ENCODE measurements around the gene CCDC32.
A peak's percentile ranks its signal among the peaks of the same experiment; 100 is the strongest.
"Not testable (repeated sequence)": the region's sequence is repeated elsewhere in the genome, so short reads cannot be mapped to it uniquely, and the experiment has no call there.

The CCDC32 gene

GRCh38 chr15:40582726-40583246 is 17.9 kb upstream of the CCDC32 start:
- H3K27me3 ChIP-seq (replicated peaks) = no peaks in the 10 kb centered on the region
- DNase-seq = no peak
- H3K36me3 ChIP-seq (replicated peaks) = no peaks in the 10 kb centered on the region
- in situ Hi-C loops (cut with HindIII; ENCODE audit: low pct_ligation_motif_present, low sequenced_read_pairs) = no loop called here
- no peak overlapping the region for H3K27ac ChIP-seq
- no peak overlapping the region for H3K4me3 ChIP-seq (ENCODE audit: low read depth, low read length)
- TF ChIP-seq CTCF (IDR thresholded peaks at IDR 0.05; ENCODE audit: low read depth, low read length, missing control alignments) = no peak

- H3K27ac ChIP-seq; DNase-seq; H3K27me3 ChIP-seq (replicated peaks); H3K36me3 ChIP-seq (replicated peaks); H3K4me3 ChIP-seq (ENCODE audit: low read depth, low read length); in situ Hi-C loops (cut with HindIII; ENCODE audit: low pct_ligation_motif_present, low sequenced_read_pairs): not testable (repeated sequence)
Observed at GRCh38 chr15:40581796-40582195, 17.0 kb upstream of the CCDC32 start.

- Histone ChIP-seq H3K4me3 (ENCODE audit: low read depth, low read length) (no peak overlapping the region), H3K27ac (no peak overlapping the region), H3K27me3 (replicated peaks) (no peaks in the 10 kb centered on the region), H3K36me3 (replicated peaks) (no peaks in the 10 kb centered on the region)
- DNase-seq = no peak
- in situ Hi-C loops (cut with HindIII; ENCODE audit: low pct_ligation_motif_present, low sequenced_read_pairs) = no loop called here
- no peak for TF ChIP-seq CTCF (IDR thresholded peaks at IDR 0.05; ENCODE audit: low read depth, low read length, missing control alignments)
Observed at GRCh38 chr15:40578892-40579291, 14.1 kb upstream of the CCDC32 start.

- H3K4me3 ChIP-seq (ENCODE audit: low read depth, low read length); H3K36me3 ChIP-seq (replicated peaks); H3K27ac ChIP-seq; H3K27me3 ChIP-seq (replicated peaks); in situ Hi-C loops (cut with HindIII; ENCODE audit: low pct_ligation_motif_present, low sequenced_read_pairs); DNase-seq: not testable (repeated sequence)
Observed at GRCh38 chr15:40576914-40577313, 12.1 kb upstream of the CCDC32 start.

- DNase-seq = no peak
- TF ChIP-seq CTCF (IDR thresholded peaks at IDR 0.05; ENCODE audit: low read depth, low read length, missing control alignments) = no peak
- no peak overlapping the region for H3K4me3 ChIP-seq (ENCODE audit: low read depth, low read length)
- in situ Hi-C loops (cut with HindIII; ENCODE audit: low pct_ligation_motif_present, low sequenced_read_pairs) = no loop called here
- H3K36me3 ChIP-seq (replicated peaks) = peaks cover 10% of the 10 kb centered on the region
- H3K27ac ChIP-seq = no peak overlapping the region
- no peaks in the 10 kb centered on the region for H3K27me3 ChIP-seq (replicated peaks)
Observed at GRCh38 chr15:40575113-40575512, 10.3 kb upstream of the CCDC32 start.

GRCh38 chr15:40569129-40569953 is 4.5 kb upstream of the CCDC32 start, which contains the start of gene RPUSD2:
Gene RPUSD2, plus strand, starts transcription at chr15:40569299. Its CDS starts 39 bp downstream, at chr15:40569338.
- peak within 1 kb of the TSS; percentile 99 for H3K4me3 ChIP-seq (ENCODE audit: low read depth, low read length)
- peak; percentile 92 for DNase-seq
- in situ Hi-C loops (cut with HindIII; ENCODE audit: low pct_ligation_motif_present, low sequenced_read_pairs) = no loop called here
- no peaks in the 10 kb centered on the region for H3K27me3 ChIP-seq (replicated peaks)
- H3K27ac ChIP-seq = peak within 1 kb of the TSS; percentile 78
- peaks cover 10% of the 10 kb centered on the region for H3K36me3 ChIP-seq (replicated peaks)
- TF ChIP-seq CTCF (IDR thresholded peaks at IDR 0.05; ENCODE audit: low read depth, low read length, missing control alignments) = no peak

Measured in brain microvascular endothelial cell (primary cell).